HepG2 (cell line): ENCODE data around the gene AHRR. TPM values are rescaled to one million over a fixed set of nuclear protein-coding genes. Genes with fewer than 3 reads are reported as not detected.

Source experiments
- ATAC-seq: fragments of 200-7000 bp; cut with Tn5 transposase; 3 replicates; pipeline ENCODE4 v1.9.1; 2020; ENCODE audit warnings: mild to moderate bottlenecking, moderate library complexity
- BruUV-seq: library from RNA; stranded (reverse); fragments of 400-500 nt; replicated peaks from 2 replicates; lab custom pipeline; 2021; lab: Mats Ljungman, UMichigan
- CTCF ChIA-PET: fragments of 300-600 bp; formaldehyde crosslinking; extraction: SDS; loops from one replicate; lab custom pipeline; 2021; ENCODE audit warnings: low total read pairs, inconsistent platforms, low intra/inter-chr PET ratio; lab: Yijun Ruan, JAX
- POLR2A ChIA-PET: fragments of 350-600 bp; sonication (Branson Sonifier 250); formaldehyde crosslinking; loops from one replicate; lab custom pipeline; 2020; ENCODE audit warnings: antibody characterized with exemption, inconsistent platforms; lab: Yijun Ruan, JAX
- DNase-seq: peaks from one replicate; pipeline ENCODE4 v3.0.0-alpha.2; 2015; ENCODE audit warnings: low spot score
- FAIRE-seq: peaks from 3 replicates; lab custom pipeline; 2011; peaks lifted over from hg19 to GRCh38; lab: Jason Lieb, UNC
- H2AFZ ChIP-seq: one replicate; pipeline ENCODE4 v1.6.1; 2011; ENCODE audit warnings: low read length, inconsistent platforms
- H3K27ac ChIP-seq: fragments of 300-600 bp; 3 replicates; pipeline ENCODE4 v1.8.0; 2011; ENCODE audit warnings: mixed run types, mild to moderate bottlenecking, mixed read lengths, low read length, inconsistent platforms; ENCODE audit not compliant: insufficient read depth; ENCODE audit errors: extremely low read length
- H3K27me3 ChIP-seq, 2 experiments: fragments of 200-600 bp in 1 of 2; 2 replicates in 1 of 2; 3 replicates in 1 of 2; pipeline versions ENCODE4 v1.6.0 to v1.8.0; 2011; ENCODE audit warnings: low read length in 2 of 2, mild to moderate bottlenecking in 2 of 2, moderate library complexity in 2 of 2, inconsistent platforms in 1 of 2; ENCODE audit not compliant: insufficient read depth in 2 of 2, control insufficient read depth in 1 of 2
- H3K36me3 ChIP-seq, 2 experiments: fragments of 200-600 bp in 1 of 2; replicated peaks in 1 of 2; 2 replicates in 1 of 2; 3 replicates in 1 of 2; pipeline versions ENCODE4 v1.5.1 to v1.8.0; 2011; ENCODE audit warnings: low read length in 2 of 2, inconsistent platforms in 1 of 2; ENCODE audit not compliant: insufficient read depth in 2 of 2, control insufficient read depth in 1 of 2
- H3K4me1 ChIP-seq: 2 replicates; pipeline ENCODE4 v1.5.1; 2012; ENCODE audit warnings: low read length, inconsistent platforms; ENCODE audit not compliant: insufficient read depth
- H3K4me2 ChIP-seq: 2 replicates; pipeline ENCODE4 v1.6.0; 2011; ENCODE audit warnings: low read depth, low read length, inconsistent platforms
- H3K4me3 ChIP-seq, 3 experiments: fragments of 200-600 bp in 1 of 3; sonication (generic), shearing (Covaris generic) in 1 of 3; replicated peaks in 1 of 3; 2 replicates each; pipeline ENCODE4 v1.5.1; 2011 to 2016; ENCODE audit warnings: low read length in 3 of 3, inconsistent platforms in 2 of 3, low read depth in 2 of 3, mild to moderate bottlenecking in 2 of 3, control low read depth in 1 of 3, mixed read lengths in 1 of 3; ENCODE audit not compliant: insufficient read depth in 1 of 3
- H3K79me2 ChIP-seq: one replicate; pipeline ENCODE4 v1.6.1; 2011; ENCODE audit warnings: low read length, inconsistent platforms; ENCODE audit not compliant: insufficient read depth
- H3K9ac ChIP-seq: 2 replicates; pipeline ENCODE4 v1.6.0; 2011; ENCODE audit warnings: mild to moderate bottlenecking, low read depth, low read length, inconsistent platforms; ENCODE audit not compliant: insufficient read depth
- H3K9me3 ChIP-seq: 2 replicates; pipeline ENCODE4 v1.5.1; 2012; ENCODE audit warnings: mild to moderate bottlenecking, low read length
- H4K20me1 ChIP-seq: 2 replicates; pipeline ENCODE4 v1.6.0; 2011; ENCODE audit warnings: inconsistent platforms, mild to moderate bottlenecking, low read length, moderate library complexity; ENCODE audit not compliant: insufficient read depth
- AGO1 ChIP-seq: fragments of 200-400 bp; formaldehyde crosslinking; IDR thresholded peaks from 2 replicates; pipeline ENCODE4 v1.6.1; 2017; ENCODE audit warnings: mild to moderate bottlenecking, low read depth, low read length, moderate library complexity; ENCODE audit not compliant: poor library complexity, severe bottlenecking
- AGO2 ChIP-seq: fragments of 200-400 bp; formaldehyde crosslinking; optimal IDR thresholded peaks from 2 replicates; pipeline ENCODE3; 2017; ENCODE audit warnings: mild to moderate bottlenecking, low read depth, low read length, moderate library complexity
- GTF2F1 ChIP-seq: fragments of 150-350 bp; IDR thresholded peaks from 2 replicates; pipeline ENCODE4 v1.6.1; 2014; ENCODE audit warnings: low read length
- HIVEP1 ChIP-seq: sonication (generic); formaldehyde crosslinking; IDR thresholded peaks from 2 replicates; pipeline ENCODE4 v1.4.0; 2020; ENCODE audit warnings: mild to moderate bottlenecking, missing genetic modification reagents
- KDM2A ChIP-seq: sonication (generic); formaldehyde crosslinking; IDR thresholded peaks from 2 replicates; pipeline ENCODE4 v1.4.0; 2020; ENCODE audit warnings: low read depth, missing genetic modification reagents, borderline replicate concordance
- KDM3A ChIP-seq: IDR thresholded peaks from 2 replicates; pipeline ENCODE4 v1.6.1; 2018; ENCODE audit warnings: low read depth, missing compliant biosample characterization
- PCBP2 ChIP-seq: fragments of 200-400 bp; formaldehyde crosslinking; optimal IDR thresholded peaks from 2 replicates; pipeline ENCODE3; 2018; ENCODE audit warnings: low read length, low read depth; ENCODE audit not compliant: poor library complexity, severe bottlenecking
- SOX6 ChIP-seq, 2 experiments: fragments of 450-650 bp in 1 of 2; sonication (generic) in 1 of 2; formaldehyde crosslinking in 1 of 2; IDR thresholded peaks; 2 replicates each; pipeline versions ENCODE4 v1.4.0 to v1.6.1; 2017 to 2020; ENCODE audit warnings: antibody characterized with exemption in 1 of 2, mild to moderate bottlenecking in 1 of 2, missing genetic modification reagents in 1 of 2
- ZC3H13 ChIP-seq: sonication (generic); formaldehyde crosslinking; IDR thresholded peaks from 2 replicates; pipeline ENCODE4 v1.8.1; 2023; ENCODE audit warnings: mild to moderate bottlenecking, missing genetic modification reagents, moderate library complexity
- ZNF503 ChIP-seq: sonication (generic); formaldehyde crosslinking; IDR thresholded peaks from 2 replicates; pipeline ENCODE4 v1.4.0; 2020; ENCODE audit warnings: missing genetic modification reagents
- WGBS: methylation state at CpG from one replicate; pipeline ENCODE4 v1.1.6; 2017; ENCODE audit warnings: low lambda C conversion rate; 5-methylcytosine and 5-hydroxymethylcytosine counted together
- in situ Hi-C: cut with HindIII; loops from 2 replicates; pipeline ENCODE4 v1.10.0; 2017; ENCODE audit warnings: low pct_unique_long_range_greater_than_20kb; ENCODE audit not compliant: extremely low pct_ligation_motif_present
- intact Hi-C: fragments of 100-400 bp; cut with micrococcal nuclease; formaldehyde crosslinking; loops from one replicate; pipeline ENCODE4 v1.10.0; 2022; ENCODE audit not compliant: unreplicated experiment
- polyA plus RNA-seq, 8 experiments: library from polyadenylated mRNA; depleted of rRNA in 3 of 8; stranded (reverse) in 7 of 8; unstranded in 1 of 8; fragments of >200 nt; fragmentation: Illumina TruSeq in 4 of 8; extraction: Trizol in 4 of 8; gene quantifications; 2 replicates each; pipeline versions ENCODE4 v1.2.1 to v1.2.3, GENCODE V29; 2011 to 2016; ENCODE audit warnings: low read depth in 4 of 8, missing spikeins in 1 of 8, mixed read lengths in 1 of 8; ENCODE audit not compliant: insufficient read depth in 1 of 8
- total RNA-seq, 5 experiments: library from RNA; depleted of rRNA; stranded (reverse); fragments of >200 nt; fragmentation: Illumina TruSeq; extraction: Trizol; gene quantifications; 2 replicates each; pipeline ENCODE4 v1.2.3, GENCODE V29; 2016; ENCODE audit warnings: low read depth in 1 of 5

The AHRR gene
- total and polyA plus RNA-seq, 2 of the 13 experiments (the other 11 are each of a cell fraction or from before 2014, with no cell fraction given), result 0.28 to 0.35 TPM

- peaks cover 19 to 72% of the 10 kb centered on the region in 2 experiments for H3K27me3 ChIP-seq
- H3K27ac ChIP-seq, result no peak overlapping the region
- no peak overlapping the region for H3K4me3 ChIP-seq
- intact Hi-C loops, result no loop called here
- whole genome bisulfite sequencing, result 0% methylated on average over 1 of the region's 19 CpGs
- H3K4me2 ChIP-seq, result no peak overlapping the region
- TF ChIP-seq ZC3H13 (CRISPR knock-in tag) (0 out of 2 replicates have a peak, but pooled peaks have one; percentile 57), KDM3A (no peak), AGO2 (peak; percentile 11), SOX6 (IDR thresholded peaks at IDR 0.05) (no peak), SOX6 (CRISPR knock-in tag; IDR thresholded peaks at IDR 0.05) (no peak), HIVEP1 (no peak), GTF2F1 (no peak), AGO1 (peak; percentile 81), ZNF503 (CRISPR knock-in tag) (no peak), KDM2A (CRISPR knock-in tag) (0 out of 2 replicates have a peak, but pooled peaks have one; percentile 14), PCBP2 (no peak)
- no TSS peak for BruUV-seq
- ATAC-seq (no peak), FAIRE-seq (no peak), DNase-seq (no peak)
- H3K79me2 ChIP-seq, result peaks cover 3% of the 10 kb centered on the region
- H3K36me3 ChIP-seq, result no peaks in the 10 kb centered on the region; a peak in 1 of 5 replicates
- no peak overlapping the region for H3K9ac ChIP-seq
- peaks cover 15% of the 10 kb centered on the region for H3K4me1 ChIP-seq
- ChIA-PET CTCF (no interaction called here), POLR2A (no interaction called here)
- no peaks in the 10 kb centered on the region for H4K20me1 ChIP-seq
- no peak overlapping the region for H2AFZ ChIP-seq
- H3K9me3 ChIP-seq, result no peaks in the 10 kb centered on the region
- in situ Hi-C loops, result no loop called here
Measured at GRCh38 chr5:477247-477646, 155.7 kb downstream of the AHRR start.
